Thymus (tissue), 11 donors: Measurements from ENCODE around the gene S100A5. TPM values are rescaled to one million over a fixed set of nuclear protein-coding genes. Genes with fewer than 3 reads are reported as not detected.

Experiments used
- DNase-seq, 9 donors: peaks; one replicate each; pipeline ENCODE4 v3.0.0-alpha.2; 2013; ENCODE audit warnings: low spot score in 9 of 9, low read depth in 6 of 9, missing footprints in 1 of 9
- H3K27ac ChIP-seq, 2 donors: one replicate each; pipeline ENCODE4 v1.5.1; 2013; ENCODE audit warnings: control low read depth in 1 of 2, low read depth in 1 of 2, low read length in 1 of 2, mild to moderate bottlenecking in 1 of 2, moderate library complexity in 1 of 2
- H3K27me3 ChIP-seq, 2 donors: one replicate each; pipeline ENCODE4 v1.5.1; 2013; ENCODE audit warnings: low read length in 1 of 2; ENCODE audit not compliant: control insufficient read depth in 2 of 2, insufficient read depth in 1 of 2
- H3K36me3 ChIP-seq, 2 donors: one replicate each; pipeline ENCODE4 v1.5.1; 2013; ENCODE audit warnings: low read length in 1 of 2, mild to moderate bottlenecking in 1 of 2, moderate library complexity in 1 of 2; ENCODE audit not compliant: control insufficient read depth in 2 of 2, insufficient read depth in 2 of 2
- H3K4me1 ChIP-seq, 2 donors: one replicate each; pipeline ENCODE4 v1.5.1; 2013; ENCODE audit warnings: low read length in 2 of 2; ENCODE audit not compliant: control insufficient read depth in 2 of 2, insufficient read depth in 2 of 2
- H3K4me3 ChIP-seq, 2 donors: one replicate each; pipeline ENCODE4 v1.5.1; 2013; ENCODE audit warnings: low read length in 2 of 2, control low read depth in 1 of 2, mild to moderate bottlenecking in 1 of 2
- H3K9me3 ChIP-seq, 2 donors: one replicate each; pipeline ENCODE4 v1.5.1; 2013; ENCODE audit warnings: low read length in 1 of 2, mild to moderate bottlenecking in 1 of 2; ENCODE audit not compliant: control insufficient read depth in 2 of 2, insufficient read depth in 1 of 2
- WGBS: extraction: QIAGEN DNeasy Blood & Tissue Kit; methylation state at CpG from one replicate; pipeline ENCODE4 v1.1.7; 2013; 5-methylcytosine and 5-hydroxymethylcytosine counted together
- polyA plus RNA-seq: library from polyadenylated mRNA; stranded (reverse); fragments of 200-250 nt; gene quantifications from one replicate; pipeline ENCODE4 v1.2.3, GENCODE V29; 2013
- total RNA-seq: library from RNA; stranded (reverse); fragments of 120-200 nt; gene quantifications from one replicate; pipeline ENCODE4 v1.2.4, GENCODE V29; 2013
- donor health status: healthy.

Gene S100A5
- total and polyA plus RNA-seq, 2 donors = 0.87 TPM; not detected in 1

- no peak overlapping the region for H3K4me3 ChIP-seq
- peaks cover 0 to 3% of the 10 kb centered on the region in 2 donors for H3K4me1 ChIP-seq
- H3K36me3 ChIP-seq = no peaks in the 10 kb centered on the region
- H3K9me3 ChIP-seq = no peaks in the 10 kb centered on the region
- WGBS = 96% methylated on average over 5 of the region's 5 CpGs
- H3K27ac ChIP-seq = no peak overlapping the region
- H3K27me3 ChIP-seq = no peaks in the 10 kb centered on the region
- no peak for DNase-seq
Observed at GRCh38 chr1:153506386-153506785, 34.3 kb downstream of the S100A5 start.

- no peaks in the 10 kb centered on the region for H3K27me3 ChIP-seq
- no peak for DNase-seq
- no peaks in the 10 kb centered on the region for H3K9me3 ChIP-seq
- WGBS = 89% methylated on average over 1 of the region's 1 CpG
- H3K36me3 ChIP-seq = no peaks in the 10 kb centered on the region
- H3K27ac ChIP-seq = no peak overlapping the region
- no peak overlapping the region for H3K4me3 ChIP-seq
- no peaks in the 10 kb centered on the region for H3K4me1 ChIP-seq
Observed at GRCh38 chr1:153505576-153505975, 35.2 kb downstream of the S100A5 start.

- H3K4me1 ChIP-seq = no peaks in the 10 kb centered on the region
- H3K4me3 ChIP-seq = no peak overlapping the region
- DNase-seq = no peak
- no peaks in the 10 kb centered on the region for H3K9me3 ChIP-seq
- no peaks in the 10 kb centered on the region for H3K36me3 ChIP-seq
- WGBS = 90% methylated on average over 3 of the region's 3 CpGs
- no peak overlapping the region for H3K27ac ChIP-seq
- no peaks in the 10 kb centered on the region for H3K27me3 ChIP-seq
Observed at GRCh38 chr1:153503766-153504165, 37.0 kb downstream of the S100A5 start.

- Histone ChIP-seq H3K27ac (no peak overlapping the region), H3K27me3 (peaks cover 0 to 3% of the 10 kb centered on the region in 2 donors), H3K4me1 (no peaks in the 10 kb centered on the region), H3K4me3 (no peak overlapping the region), H3K9me3 (no peaks in the 10 kb centered on the region), H3K36me3 (no peaks in the 10 kb centered on the region)
- WGBS = 2% methylated on average over 2 of the region's 2 CpGs
- no peak for DNase-seq
Observed at GRCh38 chr1:153498746-153499145, 42.0 kb downstream of the S100A5 start.

GRCh38 chr1:153495536-153495935 lies 45.2 kb downstream of the S100A5 start:
- no peak overlapping the region for H3K4me3 ChIP-seq
- no peaks in the 10 kb centered on the region for H3K36me3 ChIP-seq
- H3K4me1 ChIP-seq = peaks cover 0 to 8% of the 10 kb centered on the region in 2 donors
- DNase-seq = no peak
- no peaks in the 10 kb centered on the region for H3K9me3 ChIP-seq
- 91% methylated on average over 6 of the region's 6 CpGs for WGBS
- no peak overlapping the region for H3K27ac ChIP-seq
- H3K27me3 ChIP-seq = peaks cover 0 to 5% of the 10 kb centered on the region in 2 donors

GRCh38 chr1:153494976-153495535 lies 45.7 kb downstream of the S100A5 start:
- no peak overlapping the region for H3K4me3 ChIP-seq
- no peaks in the 10 kb centered on the region for H3K36me3 ChIP-seq
- DNase-seq = peak in 8 of 9 donors; percentile 26 to 74 (median 46)
- H3K27me3 ChIP-seq = peaks cover 0 to 6% of the 10 kb centered on the region in 2 donors
- H3K27ac ChIP-seq = no peak overlapping the region
- 50% methylated on average over 6 of the region's 6 CpGs for WGBS
- H3K4me1 ChIP-seq = peaks cover 0 to 8% of the 10 kb centered on the region in 2 donors
- no peaks in the 10 kb centered on the region for H3K9me3 ChIP-seq

- Histone ChIP-seq H3K4me3 (no peak overlapping the region), H3K9me3 (no peaks in the 10 kb centered on the region), H3K36me3 (no peaks in the 10 kb centered on the region), H3K4me1 (peaks cover 0 to 8% of the 10 kb centered on the region in 2 donors), H3K27ac (no peak overlapping the region), H3K27me3 (peaks cover 0 to 9% of the 10 kb centered on the region in 2 donors)
- 88% methylated on average over 6 of the region's 6 CpGs for WGBS
- no peak for DNase-seq
Observed at GRCh38 chr1:153493343-153493960, 47.3 kb downstream of the S100A5 start.

GRCh38 chr1:153490272-153491051 lies 50.3 kb downstream of the S100A5 start:
- Histone ChIP-seq H3K4me3 (no peak overlapping the region), H3K9me3 (no peaks in the 10 kb centered on the region), H3K27ac (peak overlapping the region; percentile 34 to 38), H3K27me3 (peaks cover 0 to 8% of the 10 kb centered on the region in 2 donors), H3K4me1 (peaks cover 0 to 8% of the 10 kb centered on the region in 2 donors), H3K36me3 (no peaks in the 10 kb centered on the region)
- peak in 1 of 9 donors; percentile 19 for DNase-seq
- 79% methylated on average over 12 of the region's 12 CpGs for WGBS

GRCh38 chr1:153488731-153489130 lies 52.0 kb downstream of the S100A5 start:
- DNase-seq = no peak
- H3K4me1 ChIP-seq = peaks cover 0 to 8% of the 10 kb centered on the region in 2 donors

More at GRCh38 chr1:153488731-153489130, 52.0 kb downstream of the S100A5 start:
- WGBS = 44% methylated on average over 4 of the region's 4 CpGs
- H3K4me3 ChIP-seq = no peak overlapping the region
- peaks cover 2 to 16% of the 10 kb centered on the region in 2 donors for H3K27me3 ChIP-seq
- H3K36me3 ChIP-seq = no peaks in the 10 kb centered on the region
- H3K27ac ChIP-seq = no peak overlapping the region
- peaks cover 0 to 1% of the 10 kb centered on the region in 2 donors for H3K9me3 ChIP-seq
